GM21717 (cell line): ENCODE data around the gene TREML1.

Experiments used
- ATAC-seq: cut with Tn5 transposase; IDR thresholded peaks from one replicate; pipeline ENCODE4 v1.9.1; 2021; ENCODE audit warnings: mild to moderate bottlenecking, moderate library complexity; ENCODE audit not compliant: unreplicated experiment

TREML1 gene

DNA sequence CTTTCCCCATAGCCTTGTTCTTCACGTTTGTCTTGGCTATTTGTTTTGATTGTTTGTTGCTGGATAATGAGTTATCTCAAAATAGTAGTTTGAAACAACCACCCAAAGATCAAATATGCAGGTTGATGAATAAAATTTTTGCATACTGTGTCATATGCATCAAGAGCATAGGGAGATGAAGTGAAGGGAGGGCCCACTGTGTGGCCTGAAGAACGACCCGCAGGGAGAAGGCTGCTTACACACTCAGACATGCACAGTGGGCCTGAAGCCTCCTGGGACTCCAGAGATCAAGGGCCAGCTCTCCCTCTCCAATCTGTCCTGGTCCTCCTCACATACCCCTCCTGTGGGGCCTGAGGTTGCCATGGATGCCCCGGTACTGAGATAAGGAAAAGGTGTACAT is 25.0 kb upstream of the TREML1 start:
- no peak for ATAC-seq

DNA sequence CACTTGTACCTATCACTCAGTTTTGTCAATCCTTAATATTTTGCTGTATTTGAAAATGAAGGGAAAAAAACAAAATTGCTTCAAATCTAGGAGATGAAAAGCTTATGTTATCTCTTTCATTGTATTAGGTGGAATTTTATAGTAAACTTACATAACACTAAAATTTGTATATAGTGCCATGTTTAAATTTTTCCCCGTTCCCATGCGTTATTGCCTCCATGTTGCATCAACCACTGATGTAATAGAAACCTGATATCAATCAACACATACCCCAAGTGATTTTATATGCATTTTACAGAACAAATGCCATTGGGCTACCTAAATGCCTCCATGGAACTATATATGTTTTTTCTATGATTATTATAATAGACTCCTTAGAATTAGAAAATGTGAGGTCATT is 23.5 kb upstream of the TREML1 start:
- no peak for ATAC-seq

DNA sequence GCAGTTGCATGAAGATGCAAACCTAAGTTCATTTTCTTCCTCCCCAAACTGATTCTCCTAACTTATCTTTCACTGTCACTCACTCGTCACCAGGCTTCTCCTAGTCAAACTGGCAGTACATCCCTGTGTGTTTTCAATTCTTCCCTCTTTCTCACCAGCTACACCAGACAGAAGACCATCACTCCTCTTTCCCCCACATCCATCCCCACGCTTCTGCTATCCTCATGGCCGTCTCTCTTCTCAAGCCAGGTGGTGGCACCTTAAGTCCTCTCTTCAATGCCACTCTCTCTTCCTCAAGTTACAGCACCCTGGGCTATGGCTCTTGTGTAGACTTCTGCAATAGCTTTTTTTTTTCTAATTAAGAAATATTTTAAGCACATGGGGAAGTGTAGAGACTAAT is 23.1 kb upstream of the TREML1 start:
- no peak for ATAC-seq

DNA sequence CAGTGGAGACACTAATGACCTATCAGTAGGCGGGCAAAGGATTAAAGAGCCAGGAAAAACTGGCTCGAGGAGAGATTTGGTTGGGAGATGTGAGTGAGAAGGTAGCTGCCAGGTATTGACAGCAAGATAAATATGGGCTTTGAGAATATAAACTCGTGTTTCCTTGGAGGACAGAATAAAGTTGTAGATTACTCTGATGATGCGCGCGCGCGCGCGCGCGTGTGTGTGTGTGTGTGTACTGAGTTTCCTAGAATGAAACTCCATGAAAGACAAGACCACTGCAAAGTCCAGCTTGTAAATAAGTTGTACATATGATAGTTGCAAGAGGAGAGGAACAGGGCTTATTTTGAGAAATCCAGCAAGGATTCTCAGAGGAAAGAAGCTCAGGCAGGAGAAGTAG is 22.0 kb upstream of the TREML1 start:
- ATAC-seq: no peak

DNA sequence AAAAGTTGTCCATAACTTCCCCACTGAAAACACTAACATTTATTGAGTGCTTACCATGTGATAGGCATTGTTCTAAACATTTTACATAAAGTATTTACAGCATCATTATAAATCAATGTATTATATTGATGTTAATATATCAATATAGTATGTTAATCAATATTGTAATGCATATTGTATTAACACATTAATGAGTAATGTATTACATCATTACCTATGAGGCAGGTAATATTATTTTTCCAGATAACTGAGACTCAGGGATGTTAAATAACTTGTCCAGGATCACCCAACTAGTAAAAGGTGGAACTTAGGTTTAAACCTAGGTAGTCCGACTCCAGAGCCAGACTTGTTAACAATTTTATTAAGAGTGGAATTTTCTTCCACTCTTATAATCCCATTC is 20.9 kb upstream of the TREML1 start:
- no peak for ATAC-seq

DNA sequence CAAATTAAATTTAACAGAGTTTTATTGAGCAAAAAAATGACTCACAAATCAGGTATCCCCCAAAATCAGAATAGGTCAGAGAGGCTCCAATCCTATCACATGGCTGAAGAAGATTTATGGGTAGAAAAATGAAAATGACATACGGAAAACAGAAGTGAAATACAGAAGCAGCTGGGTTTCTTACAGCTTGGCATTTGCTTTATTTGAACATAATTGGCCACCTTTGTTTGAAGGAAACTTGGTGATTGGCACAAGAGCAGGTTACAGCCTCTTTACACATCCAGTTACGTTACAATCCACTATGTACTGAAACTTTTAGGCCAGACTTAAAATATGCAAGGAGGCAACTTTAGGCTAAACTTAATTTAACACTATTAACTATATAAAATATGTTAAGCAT is 20.5 kb upstream of the TREML1 start:
- no peak for ATAC-seq

DNA sequence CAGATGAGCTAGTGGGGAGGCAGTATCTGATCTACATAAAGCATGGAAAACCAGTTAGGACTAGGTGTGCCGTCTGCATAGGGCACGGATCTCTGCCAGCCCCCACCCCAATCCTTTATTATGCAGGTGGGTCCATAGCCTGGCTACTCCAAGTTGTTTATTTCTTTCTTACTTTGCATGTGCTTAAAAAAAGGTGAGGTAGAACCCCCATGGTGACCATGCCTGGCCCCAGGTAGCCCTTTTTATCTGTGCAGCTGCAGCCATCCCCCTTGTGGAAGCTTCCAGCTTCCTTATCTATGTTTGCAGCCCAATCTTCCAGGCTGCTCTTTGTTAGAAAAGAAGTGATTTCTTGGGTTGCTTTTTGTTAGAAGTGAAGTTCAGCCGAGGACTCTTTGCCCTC is 17.8 kb upstream of the TREML1 start:
- no peak for ATAC-seq

DNA sequence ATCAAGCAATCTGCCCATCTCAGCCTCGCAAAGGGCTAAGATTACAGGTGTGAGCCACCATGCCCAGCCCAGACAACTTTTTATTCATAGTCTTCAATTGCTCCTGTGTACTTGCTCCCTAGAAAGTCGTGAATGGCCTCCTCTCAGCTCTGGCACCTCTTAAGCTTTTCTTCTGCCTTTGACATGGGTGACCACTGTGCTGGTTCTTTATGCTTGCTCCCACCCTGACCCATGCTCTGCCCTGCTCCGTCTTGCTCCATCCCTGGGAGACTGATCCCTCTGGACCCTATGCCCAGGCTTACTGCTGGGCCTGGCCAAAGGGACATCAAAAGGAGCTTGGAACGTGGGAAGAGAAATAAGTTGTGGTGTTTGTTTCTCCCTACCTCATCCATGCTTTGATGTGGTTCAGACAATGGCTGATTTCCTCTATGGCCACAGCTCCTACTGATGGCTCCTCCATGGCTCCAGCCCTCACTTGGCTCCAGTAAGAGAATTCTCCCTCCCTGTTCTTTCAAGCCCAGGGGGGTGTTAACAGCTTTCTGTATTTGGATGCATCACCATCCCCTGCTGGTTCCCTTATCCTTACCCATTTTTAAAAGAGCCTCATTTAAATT is 16.5 kb upstream of the TREML1 start:
- no peak for ATAC-seq

DNA sequence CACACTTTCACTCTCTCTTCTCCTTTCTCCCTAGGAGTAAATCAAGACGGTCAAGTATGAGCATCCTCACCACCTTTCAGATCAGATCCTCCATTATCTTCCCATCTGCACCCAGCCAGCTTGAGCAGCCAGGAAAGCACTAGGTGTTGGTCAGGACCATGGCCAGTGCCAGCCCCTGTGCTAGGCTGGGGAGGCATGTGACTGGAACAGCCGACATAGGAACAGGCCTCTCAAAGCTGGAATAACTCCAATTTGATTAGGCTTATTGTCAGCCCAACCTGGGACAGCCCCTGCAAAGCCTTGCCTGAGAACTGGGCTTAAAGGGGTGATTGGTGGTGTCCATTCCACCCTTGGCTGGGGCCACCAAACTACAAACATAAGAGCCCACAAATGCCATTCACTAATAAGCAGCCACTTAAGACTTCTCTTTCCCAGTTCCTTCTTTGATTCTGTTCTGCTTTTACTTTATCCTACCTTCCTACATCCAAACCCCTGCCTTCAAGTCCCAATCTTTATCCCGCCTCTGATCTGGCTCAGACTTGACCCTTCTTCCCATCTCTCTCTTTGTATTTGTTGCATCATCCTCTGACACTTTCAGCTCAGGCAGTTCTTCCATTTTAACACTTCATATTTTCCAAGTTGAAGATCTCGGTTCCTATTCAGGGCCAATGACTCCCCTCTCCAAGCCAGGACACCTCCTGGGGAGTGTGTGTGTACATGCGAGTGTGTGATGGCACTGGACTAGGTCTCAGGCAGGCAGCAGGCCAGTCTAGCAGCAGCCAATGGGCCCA is 13.2 kb upstream of the TREML1 start:
- no peak for ATAC-seq

DNA sequence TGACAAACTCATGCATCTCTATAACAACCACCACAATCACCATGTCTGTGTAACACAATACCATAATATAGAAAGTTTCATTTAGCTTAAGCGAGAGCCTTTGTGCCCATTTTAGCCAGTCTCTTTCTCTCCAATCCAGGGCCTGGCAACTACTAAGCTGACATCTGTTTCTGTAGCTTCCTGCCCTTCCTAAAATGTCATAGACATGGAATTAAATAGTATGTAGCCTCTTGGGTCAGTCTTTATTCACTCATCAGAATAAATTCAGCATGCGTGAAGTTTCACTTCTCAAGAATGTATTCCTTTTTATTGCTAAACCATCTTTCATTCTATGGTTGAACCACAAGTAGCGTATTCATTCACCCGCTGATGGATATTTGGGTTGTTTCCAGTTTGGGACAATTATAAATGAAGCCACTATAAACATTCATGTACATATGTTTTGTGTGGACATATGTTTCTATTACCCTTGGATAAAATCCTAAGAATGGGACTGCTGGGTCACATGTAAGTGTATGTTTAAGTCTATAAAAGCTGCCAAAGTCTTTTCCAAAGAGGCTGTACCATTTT is 10.5 kb upstream of the TREML1 start:
- no peak for ATAC-seq

DNA sequence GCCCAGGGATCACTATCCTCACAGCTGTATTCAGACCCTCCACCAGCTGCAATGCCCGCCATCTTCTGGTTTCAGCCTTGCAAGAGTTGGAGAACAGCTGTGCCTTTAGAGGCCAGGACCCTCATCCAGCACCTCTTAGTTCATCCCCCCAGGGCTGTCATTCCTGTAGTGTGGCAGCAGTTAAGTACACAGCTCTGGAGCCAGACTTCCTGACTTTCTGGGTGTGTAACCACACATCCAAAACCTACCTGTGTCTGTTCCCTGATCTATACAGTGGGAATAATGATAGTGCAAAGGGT is 9.2 kb upstream of the TREML1 start:
- ATAC-seq: no peak

DNA sequence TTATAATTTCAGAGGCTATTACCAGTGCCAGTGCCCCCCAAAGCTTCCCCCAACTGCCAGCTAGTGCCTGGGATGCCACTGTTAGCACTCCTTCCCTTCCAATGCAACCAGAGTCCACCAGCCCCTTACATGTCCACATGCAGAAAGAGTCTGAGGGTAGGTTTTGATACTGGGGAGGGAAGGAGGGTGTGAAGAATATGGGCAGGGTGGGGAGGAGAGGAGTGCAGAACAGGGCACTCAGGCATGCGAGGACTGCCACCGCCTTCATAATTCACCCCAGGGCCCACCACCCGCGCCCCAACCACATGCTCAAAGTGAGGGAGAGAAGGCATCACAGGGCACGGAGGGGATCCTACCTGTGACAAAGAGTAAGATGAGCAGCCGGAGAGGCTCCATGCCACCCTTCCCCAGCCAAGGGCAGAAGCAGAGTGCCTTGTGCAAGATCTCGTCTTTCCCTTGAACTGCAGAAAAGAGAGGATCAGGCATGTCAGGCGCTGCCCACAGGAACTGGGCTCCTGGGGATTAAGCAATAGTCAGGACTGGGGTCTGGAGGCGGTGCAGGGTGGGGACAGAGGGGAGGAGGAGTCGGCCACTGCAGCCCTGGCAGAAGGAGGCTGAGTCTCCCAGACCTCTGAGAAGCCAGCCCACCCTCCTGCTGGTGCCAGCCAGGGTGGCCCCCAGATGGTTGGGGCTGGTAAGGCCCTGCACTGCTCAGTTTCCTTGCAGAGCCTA is 8.7 kb upstream of the TREML1 start, which contains the start of gene TREM2:
TREM2 (minus strand) TSS at position 430 of the 732 bp plus-strand sequence; CDS start at position 396, 34 bp downstream.
- ATAC-seq: no peak

DNA sequence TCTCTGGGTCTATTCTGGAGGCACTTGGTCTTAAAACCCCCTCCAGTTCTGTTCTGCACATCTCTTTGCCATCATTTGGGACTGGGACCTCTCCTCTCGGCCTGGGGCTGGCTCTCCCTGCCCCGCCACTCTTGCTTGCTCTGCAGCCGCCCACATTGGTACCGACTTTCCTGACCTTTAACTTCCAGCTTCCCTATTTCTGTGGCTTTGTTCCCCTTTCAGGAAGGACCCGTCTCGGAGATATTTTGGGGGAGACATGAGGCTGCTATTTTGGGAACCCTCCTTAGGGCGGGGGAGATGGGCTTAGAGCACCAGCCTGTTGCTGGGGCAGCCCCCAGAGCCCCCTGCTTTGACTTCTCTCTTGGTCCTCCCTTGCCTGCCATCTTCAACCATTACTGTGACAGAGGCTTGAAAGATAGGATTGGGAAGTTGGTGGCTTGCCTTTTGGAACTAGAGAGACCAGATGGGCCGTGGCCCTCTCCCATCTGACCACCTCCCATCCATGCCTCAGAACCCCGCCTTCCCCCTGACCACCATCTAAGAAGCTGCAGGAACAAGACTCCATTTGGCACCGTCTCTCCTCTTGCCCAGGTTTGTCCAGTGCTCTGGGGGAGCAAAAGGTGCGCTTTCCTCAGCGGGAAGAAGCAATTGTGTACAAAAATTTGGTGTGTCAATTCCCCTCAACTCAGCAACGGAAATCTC is 7.9 kb upstream of the TREML1 start:
- no peak for ATAC-seq

DNA sequence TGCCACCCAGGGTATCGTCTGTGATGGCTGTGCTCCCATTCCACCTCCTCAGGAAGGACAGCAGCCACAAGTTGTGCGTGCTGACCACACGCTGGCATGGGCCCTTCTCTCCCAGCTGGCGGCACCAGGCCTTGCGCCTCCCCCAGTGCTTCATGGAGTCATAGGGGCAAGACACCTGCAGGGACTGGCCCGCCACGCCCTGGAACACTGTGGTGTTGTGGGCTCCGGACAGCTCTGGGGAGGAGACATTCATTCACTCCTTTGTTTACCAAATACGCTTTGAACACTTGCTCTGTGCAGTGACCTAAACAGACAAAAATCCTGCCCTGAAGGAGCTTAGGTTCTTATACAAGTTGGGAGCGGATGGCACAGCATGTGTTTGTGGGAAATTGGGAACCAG is 7.2 kb upstream of the TREML1 start:
- no peak for ATAC-seq

DNA sequence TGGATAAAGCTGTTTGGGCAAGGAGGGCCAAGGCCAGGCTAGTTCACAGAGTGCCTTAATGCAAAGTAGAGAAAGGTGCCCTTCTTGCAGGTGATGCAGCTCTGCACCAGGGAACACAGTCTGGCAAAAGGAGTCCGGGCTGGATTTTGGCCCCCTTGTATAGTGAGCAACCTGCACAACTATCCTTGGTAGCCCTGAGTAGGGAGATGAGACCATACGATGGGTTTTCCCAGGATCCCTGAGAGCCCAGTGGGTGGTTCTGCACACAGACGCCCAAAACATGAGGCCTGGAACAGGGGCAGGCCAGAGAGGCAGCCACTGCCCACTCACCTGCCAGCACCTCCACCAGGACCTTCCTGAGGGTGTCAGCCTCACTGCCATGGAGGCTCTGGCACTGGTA is 6.8 kb upstream of the TREML1 start:
- no peak for ATAC-seq

DNA sequence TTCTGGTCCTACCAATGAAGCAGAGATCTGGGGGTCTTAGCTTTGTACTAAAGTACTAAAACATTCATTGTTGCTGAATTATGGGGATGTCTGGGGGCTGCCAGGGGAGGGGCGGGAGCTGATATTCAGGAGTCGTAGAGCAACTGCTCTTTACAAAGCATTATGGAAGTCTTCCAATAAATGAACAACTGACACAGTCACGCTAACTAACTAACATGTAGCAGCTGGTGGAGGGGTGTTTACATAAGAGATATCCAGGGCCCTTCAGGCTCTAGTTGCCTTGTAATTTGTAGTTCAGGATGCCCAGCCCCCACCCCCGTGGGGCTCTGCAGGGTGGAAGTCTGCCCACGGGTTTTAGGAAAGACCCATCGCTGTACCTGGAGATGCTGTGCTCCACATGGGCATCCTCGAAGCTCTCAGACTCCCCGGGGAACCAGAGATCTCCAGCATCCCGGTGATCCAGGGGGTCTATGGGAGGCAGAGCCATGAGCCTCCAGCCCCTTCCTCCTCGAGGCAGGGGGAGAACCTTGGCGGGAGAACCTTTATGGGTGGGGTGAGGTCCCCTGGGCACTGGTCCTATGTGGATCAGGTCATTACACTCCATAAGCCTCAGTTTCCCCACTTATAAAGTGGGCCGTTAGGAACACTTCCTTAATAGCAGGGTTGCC is 5.4 kb upstream of the TREML1 start:
- ATAC-seq: no peak

DNA sequence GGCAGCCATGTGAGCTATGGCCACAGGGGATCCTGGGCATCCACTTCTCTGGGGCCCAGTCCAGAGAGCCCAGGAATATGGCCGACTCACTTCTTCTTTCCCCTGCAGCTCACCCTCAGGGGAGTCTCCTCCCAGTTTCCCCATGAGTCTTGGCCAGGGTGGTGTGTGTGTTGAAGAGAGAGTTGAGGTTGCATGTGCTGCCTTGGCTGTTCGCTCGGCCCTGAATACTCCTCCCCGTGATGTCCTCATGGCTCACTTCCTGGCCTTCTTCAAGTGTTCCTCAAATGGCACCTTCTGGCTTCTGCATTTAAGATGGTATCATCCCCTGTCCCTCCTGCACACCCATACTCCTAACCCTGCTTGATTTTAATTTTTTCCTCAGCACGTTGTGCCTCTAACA is 3.2 kb upstream of the TREML1 start:
- no peak for ATAC-seq

DNA sequence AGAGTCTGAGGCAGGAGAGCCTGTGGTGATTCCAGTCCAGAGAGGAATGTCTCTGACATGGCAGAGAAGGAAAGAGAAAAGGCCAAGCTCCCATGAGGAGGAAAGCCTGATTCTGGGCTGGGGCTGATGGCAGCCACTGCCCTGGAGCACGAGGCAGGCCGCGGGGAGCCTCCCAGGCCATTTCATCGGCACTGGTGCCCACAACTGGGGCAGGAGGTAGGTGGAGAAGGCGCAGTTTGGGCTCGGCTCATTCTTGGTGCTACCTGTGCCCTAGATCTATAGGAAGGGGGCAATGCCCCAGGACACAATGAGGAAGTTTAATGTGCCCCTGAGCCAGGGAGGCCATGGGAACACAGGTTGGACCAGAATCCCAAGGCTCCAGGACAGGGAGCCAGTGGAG is 2.6 kb upstream of the TREML1 start:
- no peak for ATAC-seq

DNA sequence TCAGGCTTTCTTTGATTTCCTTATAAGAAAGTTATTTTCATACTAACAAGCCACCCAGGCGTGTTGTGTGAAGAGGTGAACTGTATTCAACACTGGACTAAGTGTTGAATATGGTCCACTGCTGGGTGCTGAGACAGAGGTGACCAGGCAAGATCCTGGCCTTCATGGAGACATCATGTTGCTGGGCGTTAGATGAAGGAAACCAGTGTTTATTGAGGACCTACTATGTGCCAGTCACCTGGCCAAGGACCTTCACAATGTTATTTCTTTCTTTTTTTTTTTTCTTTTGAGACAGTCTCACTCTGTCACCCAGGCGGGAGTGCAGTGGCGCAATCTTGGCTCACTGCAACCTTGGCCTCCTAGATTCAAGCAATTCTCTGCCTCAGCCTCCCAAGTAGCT is 1.9 kb upstream of the TREML1 start:
- no peak for ATAC-seq

DNA sequence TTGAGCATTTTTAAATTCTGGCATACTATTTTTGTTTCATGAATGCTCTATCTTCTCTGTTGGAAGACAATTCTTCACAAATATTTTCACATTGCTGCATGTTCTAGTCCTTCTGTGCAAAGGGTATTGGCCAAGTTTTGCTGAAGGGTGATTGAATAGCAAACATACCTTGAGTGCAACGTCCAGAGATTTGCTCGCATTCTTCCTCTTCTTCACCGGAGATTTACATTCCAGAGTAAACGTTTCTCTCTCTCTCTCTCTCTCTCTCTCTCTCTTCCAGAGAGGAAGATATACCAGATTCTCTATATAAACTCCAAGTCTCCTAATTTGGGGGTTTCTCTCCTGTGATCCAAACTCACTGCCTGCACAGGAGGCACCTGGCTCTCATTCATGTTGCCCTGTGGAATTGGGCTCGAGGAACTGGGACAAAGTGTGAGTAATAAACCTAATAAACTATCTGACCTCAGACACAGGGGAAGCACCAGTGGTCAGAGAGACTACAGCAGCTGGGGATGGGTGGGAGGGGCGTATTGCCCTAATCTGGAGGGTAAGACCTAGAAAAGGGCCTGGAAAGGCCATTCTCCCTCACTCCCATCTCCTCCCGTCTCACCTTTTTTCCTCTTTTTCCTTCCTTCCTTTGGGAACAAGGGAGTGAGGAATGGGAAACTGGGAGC is 1.1 kb upstream of the TREML1 start:
- no peak for ATAC-seq
